GM06990 (cell line): ENCODE results near the gene WASHC4.

Experiments used
- DNase-seq: peaks from one replicate; pipeline ENCODE4 v3.0.0-alpha.2; 2011; ENCODE audit not compliant: insufficient read length; ENCODE audit errors: extremely low read depth
- H3K27me3 ChIP-seq: replicated peaks from 2 replicates; pipeline ENCODE4 v1.6.0; 2011; ENCODE audit warnings: low read length; ENCODE audit not compliant: control insufficient read depth, insufficient read depth
- H3K36me3 ChIP-seq: 2 replicates; pipeline ENCODE4 v1.5.1; 2011; ENCODE audit warnings: low read length; ENCODE audit not compliant: control insufficient read depth, insufficient read depth
- H3K4me3 ChIP-seq: replicated peaks from 2 replicates; pipeline ENCODE4 v1.5.1; 2011; ENCODE audit warnings: low read depth, mild to moderate bottlenecking, control low read depth, low read length
- CTCF ChIP-seq: IDR thresholded peaks from 2 replicates; pipeline ENCODE4 v1.5.1; 2011; ENCODE audit warnings: low read length, control low read depth, mild to moderate bottlenecking, inconsistent platforms; ENCODE audit not compliant: insufficient read depth, poor library complexity, severe bottlenecking

WASHC4 gene

DNA sequence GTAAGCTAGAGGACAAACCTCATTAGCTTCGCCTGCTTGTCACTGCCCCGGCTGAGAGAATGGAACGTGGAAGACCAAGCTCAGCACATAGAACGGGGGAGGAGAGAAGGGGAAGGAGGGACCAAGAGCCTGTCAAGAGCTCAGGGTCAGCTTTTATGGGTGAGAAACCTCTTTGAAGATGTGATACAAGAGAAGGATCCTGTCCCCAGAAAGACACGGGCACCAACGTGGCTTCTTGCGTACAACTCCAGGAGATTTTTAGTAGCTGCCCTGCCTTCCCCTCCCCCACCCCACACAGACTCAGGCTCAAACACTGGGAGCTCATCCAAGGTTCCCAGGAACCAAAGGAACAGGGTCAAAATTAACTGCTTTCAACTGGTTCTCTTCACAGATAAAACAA is 93.8 kb downstream of the WASHC4 start:
- no peak overlapping the region for H3K4me3 ChIP-seq
- TF ChIP-seq CTCF, result no peak
- DNase-seq, result no peak
- peaks cover 3% of the 10 kb centered on the region; the same call in 1 of the 2 replicates for H3K36me3 ChIP-seq
- H3K27me3 ChIP-seq, result no peaks in the 10 kb centered on the region

DNA sequence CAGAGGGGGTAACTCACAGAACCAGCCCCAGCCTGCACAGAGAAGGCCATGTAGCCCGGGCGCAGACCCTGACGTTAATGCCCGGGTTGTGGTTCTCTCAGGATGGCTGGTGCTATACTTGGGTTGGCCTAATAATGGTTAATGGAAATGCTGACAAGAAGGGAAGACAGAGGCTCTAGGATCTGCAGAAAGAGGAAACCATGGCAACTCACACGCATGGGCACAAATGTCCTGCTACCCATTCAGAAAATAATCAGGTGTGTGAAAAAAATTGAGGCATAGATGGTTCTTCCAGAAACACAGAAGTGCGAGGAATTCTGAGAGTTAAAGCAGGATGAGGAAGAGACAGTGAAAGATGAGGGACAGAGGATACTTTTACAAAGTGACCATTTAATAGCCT is 94.7 kb downstream of the WASHC4 start:
- no peak overlapping the region for H3K4me3 ChIP-seq
- peaks cover 6% of the 10 kb centered on the region for H3K36me3 ChIP-seq
- no peak for TF ChIP-seq CTCF
- no peak for DNase-seq
- no peaks in the 10 kb centered on the region for H3K27me3 ChIP-seq

DNA sequence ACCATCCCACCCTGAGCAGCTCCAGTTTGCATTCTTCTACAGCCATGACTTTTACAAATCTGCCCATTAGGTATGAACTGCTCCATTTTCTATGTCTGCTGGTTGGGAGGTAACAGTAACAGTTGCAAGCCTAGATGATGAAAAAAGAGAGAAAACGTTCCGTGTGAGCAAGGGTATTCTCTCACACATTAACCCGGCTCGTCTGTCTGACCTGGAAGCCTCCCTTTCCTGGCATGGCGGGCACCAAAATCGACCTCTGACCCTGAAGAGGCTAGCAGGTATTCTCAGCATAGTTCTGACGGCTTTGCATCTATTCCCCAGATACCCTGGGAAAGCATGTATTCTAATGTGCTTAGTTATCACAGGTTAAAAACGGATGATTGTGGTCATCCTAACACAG is 96.6 kb downstream of the WASHC4 start:
- H3K4me3 ChIP-seq, result no peak overlapping the region
- DNase-seq, result no peak
- H3K27me3 ChIP-seq, result no peaks in the 10 kb centered on the region
- no peak for TF ChIP-seq CTCF
- H3K36me3 ChIP-seq, result peaks cover 3% of the 10 kb centered on the region

GRCh38 chr12:105204916-105205315 is 97.4 kb downstream of the WASHC4 start:
- no peak for TF ChIP-seq CTCF
- no peak for DNase-seq
- H3K36me3 ChIP-seq, result peaks cover 3% of the 10 kb centered on the region
- H3K4me3 ChIP-seq, result no peak overlapping the region
- H3K27me3 ChIP-seq, result no peaks in the 10 kb centered on the region

DNA sequence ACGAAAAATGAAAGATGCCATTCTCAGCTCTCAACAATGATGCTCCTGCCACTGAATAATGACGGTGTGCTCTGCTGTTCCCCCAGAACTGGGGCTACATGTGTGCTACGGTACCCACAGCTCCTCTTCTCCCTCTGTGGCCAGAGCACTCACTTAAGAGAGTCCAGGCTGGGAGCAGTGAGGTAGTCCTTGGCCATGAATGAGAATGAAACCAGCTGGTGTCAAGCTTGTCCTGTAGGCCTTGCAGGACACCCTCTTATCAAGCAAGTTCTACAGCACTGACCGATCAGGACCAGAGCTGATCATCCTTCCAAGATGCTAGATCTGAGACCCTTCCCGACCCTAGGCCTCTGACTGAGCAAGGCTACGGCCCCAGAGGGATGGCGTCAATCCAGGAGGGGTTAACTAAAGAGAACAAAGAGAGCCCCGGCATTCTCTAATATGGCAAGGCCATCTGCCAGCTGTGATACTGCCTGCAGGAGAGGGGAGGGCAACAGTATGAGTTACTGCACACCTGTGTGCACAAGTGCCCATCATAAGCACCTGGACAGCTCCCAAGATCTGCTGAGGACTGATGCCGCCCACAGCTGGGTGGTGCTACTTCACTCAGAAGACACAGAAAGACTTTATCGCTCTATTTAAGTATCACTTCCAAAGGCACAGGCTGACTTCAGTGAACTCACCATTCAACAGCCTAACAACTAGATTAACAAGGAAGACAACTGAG is 98.0 kb downstream of the WASHC4 start:
- no peak for DNase-seq
- TF ChIP-seq CTCF, result no peak
- H3K36me3 ChIP-seq, result peaks cover 3% of the 10 kb centered on the region
- H3K4me3 ChIP-seq, result no peak overlapping the region
- H3K27me3 ChIP-seq, result no peaks in the 10 kb centered on the region

DNA sequence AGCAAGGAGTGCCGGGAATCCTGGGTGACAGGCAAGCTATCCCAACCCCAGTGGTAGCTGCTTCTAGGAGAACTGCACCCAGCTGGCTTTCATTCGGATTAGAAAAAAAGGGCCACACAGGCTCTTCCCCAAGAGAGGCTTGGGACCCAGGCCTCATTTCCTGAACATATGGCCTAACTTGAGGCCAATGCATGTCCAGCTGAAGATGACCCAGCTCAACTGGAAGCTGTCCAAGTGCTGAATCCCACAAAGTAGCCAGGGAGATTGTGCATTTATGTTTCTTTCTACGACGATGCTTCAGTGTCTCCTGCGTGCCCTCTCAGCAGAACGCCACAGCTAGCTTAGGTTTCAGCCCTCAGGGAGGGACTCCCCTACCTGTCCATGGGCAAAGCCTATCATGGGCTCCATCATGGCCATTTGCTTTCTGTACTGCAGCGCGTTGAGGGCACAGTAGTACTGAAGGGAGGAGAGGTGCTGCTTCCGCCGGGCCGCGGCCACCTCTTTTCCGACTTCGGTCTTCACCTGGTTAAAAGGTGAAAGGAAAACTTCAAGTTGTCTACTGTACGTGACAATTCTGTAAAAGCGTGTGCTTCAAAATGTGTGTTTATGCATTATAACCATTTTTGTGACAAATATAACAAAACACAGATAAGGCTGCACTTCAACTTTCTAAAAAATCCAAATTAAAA is 99.3 kb downstream of the WASHC4 start:
- Histone ChIP-seq H3K27me3 (no peaks in the 10 kb centered on the region), H3K4me3 (no peak overlapping the region), H3K36me3 (peaks cover 3% of the 10 kb centered on the region)
- no peak for TF ChIP-seq CTCF
- DNase-seq, result no peak
